Esophagus squamous epithelium (tissue), 5 donors: ENCODE data around the gene GALNT7. TPM values are rescaled to one million over a fixed set of nuclear protein-coding genes. Genes with fewer than 3 reads are reported as not detected.
A peak's percentile ranks its signal among the peaks of the same experiment; 100 is the strongest.

Source experiments
- DNase-seq: peaks from one replicate; lab custom pipeline; 2025; lab: John Stamatoyannopoulos, UW
- H3K27ac ChIP-seq, 4 donors: fragments of 200-600 bp; sonication (generic); one replicate each; pipeline ENCODE4 v1.5.1; 2016 to 2019; ENCODE audit warnings: mild to moderate bottlenecking in 1 of 4
- H3K27me3 ChIP-seq, 4 donors: fragments of 200-600 bp; sonication (generic); 1 replicate in 3 of 4; 2 replicates in 1 of 4; pipeline versions ENCODE4 v1.5.1 to v1.6.0; 2017 to 2021; ENCODE audit warnings: antibody characterized with exemption in 1 of 4
- H3K36me3 ChIP-seq, 3 donors: fragments of 200-600 bp; sonication (generic); one replicate each; pipeline ENCODE4 v1.5.1; 2016 to 2019
- H3K4me1 ChIP-seq, 3 donors: fragments of 200-600 bp; sonication (generic); one replicate each; pipeline ENCODE4 v1.5.1; 2017 to 2019
- H3K4me3 ChIP-seq, 4 donors: fragments of 200-600 bp; sonication (generic); 1 replicate in 3 of 4; 2 replicates in 1 of 4; pipeline ENCODE4 v1.5.1; 2016 to 2019; ENCODE audit warnings: mild to moderate bottlenecking in 2 of 4, moderate library complexity in 1 of 4
- H3K9me3 ChIP-seq, 3 donors: fragments of 200-600 bp; sonication (generic); one replicate each; pipeline ENCODE4 v1.5.1; 2016 to 2019
- CTCF ChIP-seq, 6 experiments: fragments of 450-650 bp in 4 of 6; fragments of 200-600 bp in 2 of 6; sonication (generic) in 2 of 6; IDR thresholded peaks; one replicate each; pipeline ENCODE4 v1.5.1; 2016 to 2019; ENCODE audit warnings: antibody characterized with exemption in 6 of 6, mild to moderate bottlenecking in 4 of 6, moderate library complexity in 4 of 6
- POLR2A ChIP-seq, 4 donors: fragments of 450-650 bp; IDR thresholded peaks; one replicate each; pipeline ENCODE4 v1.6.1; 2017; ENCODE audit warnings: antibody characterized with exemption in 4 of 4, mild to moderate bottlenecking in 4 of 4, moderate library complexity in 3 of 4
- WGBS, 2 donors: methylation state at CpG; one replicate each; pipeline ENCODE4 v1.1.5; 2018; 5-methylcytosine and 5-hydroxymethylcytosine counted together
- intact Hi-C: fragments of 100-400 bp; cut with DNase I; formaldehyde crosslinking; loops from one replicate; pipeline ENCODE4 v1.15.0; 2022
- total RNA-seq, 4 donors: library from RNA; depleted of rRNA; stranded (reverse); fragments of >200 nt; gene quantifications; one replicate each; pipeline ENCODE4 v1.1.0, GENCODE V29; 2016
- donor health status: DM: yes; HTN: yes; CAD: no.

Gene GALNT7
- total RNA-seq, 4 donors from 2014 or later: 17.9 to 33.8 (median 23.6) TPM

- H3K9me3 ChIP-seq: peaks cover 0 to 28% (median 12%) of the 10 kb centered on the region in 3 donors
- peaks cover 0 to 7% (median 0%) of the 10 kb centered on the region in 3 donors for H3K36me3 ChIP-seq
- no peak for DNase-seq
- intact Hi-C loops: no loop called here
- no peaks in the 10 kb centered on the region for H3K27me3 ChIP-seq
- no peak overlapping the region for H3K4me3 ChIP-seq
- no peak overlapping the region for H3K27ac ChIP-seq
- TF ChIP-seq POLR2A (IDR thresholded peaks at IDR 0.05): no peak
- TF ChIP-seq CTCF (IDR thresholded peaks at IDR 0.05): no peak
- peaks cover 0 to 4% (median 0%) of the 10 kb centered on the region in 3 donors for H3K4me1 ChIP-seq
- WGBS, 2 donors: 80 to 88% methylated on average over 4 of the region's 4 CpGs
Measured at GRCh38 chr4:173282256-173282562, 113.6 kb downstream of the GALNT7 start.

GRCh38 chr4:173282626-173283025 lies 114.0 kb downstream of the GALNT7 start:
- intact Hi-C loops: no loop called here
- no peak for DNase-seq
- 85 to 92% methylated on average over 3 of the region's 3 CpGs for WGBS, 2 donors
- H3K27me3 ChIP-seq: no peaks in the 10 kb centered on the region
- TF ChIP-seq POLR2A (IDR thresholded peaks at IDR 0.05) (no peak), CTCF (IDR thresholded peaks at IDR 0.05) (no peak)
- no peaks in the 10 kb centered on the region for H3K4me1 ChIP-seq
- H3K36me3 ChIP-seq: peaks cover 0 to 7% (median 0%) of the 10 kb centered on the region in 3 donors
- no peak overlapping the region for H3K27ac ChIP-seq
- peaks cover 0 to 33% (median 12%) of the 10 kb centered on the region in 3 donors for H3K9me3 ChIP-seq
- no peak overlapping the region for H3K4me3 ChIP-seq

GRCh38 chr4:173284463-173284862 lies 115.9 kb downstream of the GALNT7 start:
- intact Hi-C loops: no loop called here
- H3K36me3 ChIP-seq: peaks cover 0 to 7% (median 0%) of the 10 kb centered on the region in 3 donors
- TF ChIP-seq CTCF (IDR thresholded peaks at IDR 0.05) (no peak), POLR2A (IDR thresholded peaks at IDR 0.05) (no peak)
- no peaks in the 10 kb centered on the region for H3K4me1 ChIP-seq
- no peak overlapping the region for H3K27ac ChIP-seq
- no peak for DNase-seq
- peaks cover 0 to 33% (median 12%) of the 10 kb centered on the region in 3 donors for H3K9me3 ChIP-seq
- H3K27me3 ChIP-seq: no peaks in the 10 kb centered on the region
- no peak overlapping the region for H3K4me3 ChIP-seq

GRCh38 chr4:173287486-173287885 lies 118.9 kb downstream of the GALNT7 start:
- intact Hi-C loops: no loop called here
- H3K27ac ChIP-seq: no peak overlapping the region
- TF ChIP-seq POLR2A (IDR thresholded peaks at IDR 0.05): no peak
- TF ChIP-seq CTCF (IDR thresholded peaks at IDR 0.05): no peak
- no peak for DNase-seq
- H3K27me3 ChIP-seq: no peaks in the 10 kb centered on the region
- WGBS, 2 donors: 94 to 95% methylated on average over 2 of the region's 2 CpGs
- H3K9me3 ChIP-seq: peaks cover 0 to 33% (median 12%) of the 10 kb centered on the region in 3 donors
- H3K4me1 ChIP-seq: no peaks in the 10 kb centered on the region
- peaks cover 0 to 7% (median 0%) of the 10 kb centered on the region in 3 donors for H3K36me3 ChIP-seq
- no peak overlapping the region for H3K4me3 ChIP-seq

- peak in 3 of 6 experiments; percentile 29 to 54 (median 45) for TF ChIP-seq CTCF (IDR thresholded peaks at IDR 0.05)
- TF ChIP-seq POLR2A (IDR thresholded peaks at IDR 0.05): no peak
- intact Hi-C loops: no loop called here
- no peak overlapping the region for H3K27ac ChIP-seq
- no peaks in the 10 kb centered on the region for H3K4me1 ChIP-seq
- H3K4me3 ChIP-seq: no peak overlapping the region
- peaks cover 0 to 7% (median 0%) of the 10 kb centered on the region in 3 donors for H3K36me3 ChIP-seq
- peak; percentile 2 for DNase-seq
- no peaks in the 10 kb centered on the region for H3K27me3 ChIP-seq
- WGBS, 2 donors: 57 to 61% methylated on average over 4 of the region's 4 CpGs
- peaks cover 0 to 30% (median 10%) of the 10 kb centered on the region in 3 donors for H3K9me3 ChIP-seq
Measured at GRCh38 chr4:173288296-173288695, 119.7 kb downstream of the GALNT7 start.
